HCT116 (cell line): ENCODE data around the gene MCRIP2. TPM values are rescaled to one million over a fixed set of nuclear protein-coding genes. Genes with fewer than 3 reads are reported as not detected.

Experiments used
- ATAC-seq: fragments of 200-7000 bp; cut with Tn5 transposase; 2 replicates; pipeline ENCODE4 v1.9.1; 2020; ENCODE audit warnings: mild to moderate bottlenecking, moderate library complexity
- BruUV-seq: library from RNA; stranded (reverse); fragments of 400-500 nt; replicated peaks from 2 replicates; lab custom pipeline; 2021; lab: Mats Ljungman, UMichigan
- CTCF ChIA-PET: fragments of 300-600 bp; sonication (Branson Sonifier 250); formaldehyde crosslinking; loops from one replicate; lab custom pipeline; 2021; ENCODE audit warnings: antibody characterized with exemption; lab: Charles Lee
- POLR2A ChIA-PET: fragments of 300-600, 350-600 bp; sonication (Branson Sonifier 250); formaldehyde crosslinking; loops from one replicate; lab custom pipeline; 2021; ENCODE audit warnings: antibody characterized with exemption; lab: Charles Lee
- RAD21 ChIA-PET, 2 experiments: fragments of 300-600 bp; sonication (Branson Sonifier 250); formaldehyde crosslinking; loops; one replicate each; lab custom pipeline; 2023; ENCODE audit warnings: low total read pairs in 2 of 2; ENCODE audit not compliant: uncharacterized antibody in 2 of 2, unreplicated experiment in 2 of 2, low non-redundant PET in 1 of 2; lab: Charles Lee
- DNase-seq: peaks from one replicate; pipeline ENCODE4 v3.0.0-alpha.2; 2010; ENCODE audit warnings: low read depth, low spot score
- H2AFZ ChIP-seq: fragments of 200-600 bp; shearing (Covaris generic), sonication (generic); 2 replicates; pipeline ENCODE4 v1.6.1; 2017; ENCODE audit warnings: low read depth, mixed run types, mixed read lengths, antibody characterized with exemption, low read length; ENCODE audit not compliant: poor library complexity, severe bottlenecking
- H3K27ac ChIP-seq: 2 replicates; pipeline ENCODE4 v1.5.1; 2012; ENCODE audit warnings: low read depth, low read length
- H3K27me3 ChIP-seq: fragments of 200-600 bp; sonication (generic); 2 replicates; pipeline ENCODE4 v1.6.1; 2016; ENCODE audit warnings: mixed run types, low read length, mixed read lengths; ENCODE audit not compliant: insufficient read depth
- H3K36me3 ChIP-seq, 2 experiments: fragments of 200-500 bp in 1 of 2; fragments of 200-600 bp in 1 of 2; sonication (Bioruptor generic) in 1 of 2; sonication (generic) in 1 of 2; 2 replicates each; pipeline versions ENCODE4 v1.5.1 to v1.6.1; 2014 to 2016; ENCODE audit warnings: low read length in 2 of 2, inconsistent platforms in 1 of 2, mixed read lengths in 1 of 2, mixed run types in 1 of 2; ENCODE audit not compliant: insufficient read depth in 2 of 2, control insufficient read depth in 1 of 2
- H3K4me1 ChIP-seq, 2 experiments: fragments of 200-600 bp in 1 of 2; sonication (generic) in 1 of 2; 2 replicates each; pipeline versions ENCODE4 v1.5.1 to v1.6.1; 2012 to 2017; ENCODE audit warnings: low read length in 2 of 2, inconsistent platforms in 1 of 2, mild to moderate bottlenecking in 1 of 2, mixed read lengths in 1 of 2, mixed run types in 1 of 2, moderate library complexity in 1 of 2; ENCODE audit not compliant: insufficient read depth in 2 of 2, control insufficient read depth in 1 of 2
- H3K4me2 ChIP-seq: fragments of 200-600 bp; sonication (generic); 2 replicates; pipeline ENCODE4 v1.6.1; 2017; ENCODE audit warnings: mixed run types, low read length, mixed read lengths
- H3K4me3 ChIP-seq, 2 experiments: fragments of 200-600 bp in 1 of 2; sonication (generic) in 1 of 2; replicated peaks in 1 of 2; 2 replicates each; pipeline ENCODE4 v1.5.1; 2011 to 2016; ENCODE audit warnings: low read length in 2 of 2, control low read depth in 1 of 2, low read depth in 1 of 2, mild to moderate bottlenecking in 1 of 2, mixed read lengths in 1 of 2, mixed run types in 1 of 2
- H3K79me2 ChIP-seq: fragments of 200-600 bp; sonication (generic); 2 replicates; pipeline ENCODE4 v1.6.1; 2017; ENCODE audit warnings: mild to moderate bottlenecking, mixed run types, low read length, moderate library complexity, mixed read lengths; ENCODE audit not compliant: insufficient read depth
- H3K9ac ChIP-seq: fragments of 200-600 bp; sonication (generic); 2 replicates; pipeline ENCODE4 v1.6.1; 2016; ENCODE audit warnings: low read length, mixed read lengths
- H3K9me2 ChIP-seq: fragments of 200-600 bp; sonication (generic), shearing (Covaris generic); 2 replicates; pipeline ENCODE4 v1.6.1; 2017; ENCODE audit warnings: mixed run types, mild to moderate bottlenecking, moderate library complexity; ENCODE audit not compliant: insufficient read depth
- H3K9me3 ChIP-seq, 2 experiments: fragments of 200-500 bp in 1 of 2; fragments of 200-600 bp in 1 of 2; sonication (Bioruptor generic) in 1 of 2; sonication (generic) in 1 of 2; 2 replicates each; pipeline ENCODE4 v1.6.1; 2014 to 2017; ENCODE audit warnings: low read length in 2 of 2, mixed read lengths in 2 of 2, inconsistent platforms in 1 of 2, low read depth in 1 of 2, mild to moderate bottlenecking in 1 of 2, mixed run types in 1 of 2, moderate library complexity in 1 of 2; ENCODE audit not compliant: control insufficient read depth in 1 of 2, insufficient read depth in 1 of 2
- H4K20me1 ChIP-seq: fragments of 200-600 bp; sonication (generic), shearing (Covaris generic); 2 replicates; pipeline ENCODE4 v1.6.1; 2017; ENCODE audit warnings: mixed run types, mild to moderate bottlenecking, moderate library complexity; ENCODE audit not compliant: insufficient read depth
- CEBPB ChIP-seq: IDR thresholded peaks from 2 replicates; pipeline ENCODE4 v1.6.1; 2012; ENCODE audit warnings: low read depth
- EGR1 ChIP-seq: IDR thresholded peaks from 2 replicates; pipeline ENCODE4 v1.6.1; 2012; ENCODE audit warnings: low read depth
- ELF1 ChIP-seq: IDR thresholded peaks from 2 replicates; pipeline ENCODE4 v1.6.1; 2012; ENCODE audit warnings: low read depth, borderline replicate concordance
- EZH2 ChIP-seq: fragments of 200-600 bp; sonication (generic); IDR thresholded peaks from 2 replicates; pipeline ENCODE4 v1.6.1; 2017; ENCODE audit warnings: antibody characterized with exemption, mixed run types
- EZH2phosphoT487 ChIP-seq: fragments of 200-600 bp; IDR thresholded peaks from 2 replicates; pipeline ENCODE4 v1.6.1; 2018; ENCODE audit warnings: antibody characterized with exemption, borderline replicate concordance
- FOSL1 ChIP-seq: IDR thresholded peaks from 2 replicates; pipeline ENCODE4 v1.6.1; 2012; ENCODE audit warnings: low read depth
- JUND ChIP-seq: IDR thresholded peaks from 2 replicates; pipeline ENCODE4 v1.6.1; 2012
- MAX ChIP-seq: IDR thresholded peaks from 2 replicates; pipeline ENCODE4 v1.6.1; 2012
- POLR2A ChIP-seq: IDR thresholded peaks from 2 replicates; pipeline ENCODE4 v1.7.0; 2011; ENCODE audit warnings: borderline replicate concordance; ENCODE audit not compliant: insufficient read depth, insufficient read length; ENCODE audit errors: extremely low read depth
- POLR2AphosphoS5 ChIP-seq: IDR thresholded peaks from 2 replicates; pipeline ENCODE4 v1.6.1; 2011; ENCODE audit warnings: mild to moderate bottlenecking, low read depth, low read length, moderate library complexity
- RAD21 ChIP-seq: IDR thresholded peaks from 2 replicates; pipeline ENCODE4 v1.6.1; 2012; ENCODE audit warnings: low read depth, mild to moderate bottlenecking
- REST ChIP-seq: IDR thresholded peaks from 2 replicates; pipeline ENCODE4 v1.6.1; 2012; ENCODE audit warnings: low read depth
- SIN3A ChIP-seq: IDR thresholded peaks from 2 replicates; pipeline ENCODE4 v1.6.1; 2012; ENCODE audit warnings: low read depth
- SP1 ChIP-seq: IDR thresholded peaks from 2 replicates; pipeline ENCODE4 v1.6.1; 2012; ENCODE audit warnings: low read depth
- YY1 ChIP-seq: IDR thresholded peaks from 2 replicates; pipeline ENCODE4 v1.6.1; 2011; ENCODE audit warnings: low read length, low read depth, moderate library complexity, mild to moderate bottlenecking; ENCODE audit not compliant: insufficient replicate concordance; ENCODE audit errors: extremely low read depth
- ZFX ChIP-seq: fragments of 450-650 bp; IDR thresholded peaks from 2 replicates; pipeline ENCODE4 v1.6.1; 2017
- ZNF274 ChIP-seq: fragments of 200-500 bp; sonication (Bioruptor generic); IDR thresholded peaks from 2 replicates; pipeline ENCODE4 v1.6.1; 2014; ENCODE audit warnings: mild to moderate bottlenecking, low read depth, low read length, inconsistent platforms
- intact Hi-C: fragments of 100-400 bp; cut with micrococcal nuclease; formaldehyde crosslinking; loops from 2 replicates; pipeline ENCODE4 v1.10.0; 2022
- total RNA-seq: library from RNA; stranded (reverse); gene quantifications from one replicate; pipeline ENCODE4 v1.2.1, GENCODE V29; 2021; ENCODE audit not compliant: unreplicated experiment
- TF ChIP-seq, protein P1 (sequence below), 3 experiments: fragments of 200-600 bp in 1 of 3; sonication (generic) in 1 of 3; IDR thresholded peaks in 2 of 3; conservative IDR thresholded peaks in 1 of 3; 2 replicates each; pipeline ENCODE4 v1.5.1; 2012 to 2017; ENCODE audit warnings: low read depth in 2 of 3, low read length in 2 of 3, antibody characterized with exemption in 1 of 3, borderline replicate concordance in 1 of 3, control low read depth in 1 of 3, mild to moderate bottlenecking in 1 of 3, mixed read lengths in 1 of 3, mixed run types in 1 of 3, moderate library complexity in 1 of 3; ENCODE audit not compliant: insufficient read depth in 1 of 3
- TF ChIP-seq, protein P2 (sequence below): IDR thresholded peaks from 2 replicates; pipeline ENCODE4 v1.6.1; 2012

The MCRIP2 gene
- total RNA-seq, 1 experiment from 2014 or later: 34.9 TPM

GRCh38 chr16:666572-666971 is 24.9 kb downstream of the MCRIP2 start:
- no peak overlapping the region for H3K4me2 ChIP-seq
- H2AFZ ChIP-seq: no peak overlapping the region
- TF ChIP-seq REST: no peak
- no peak for TF ChIP-seq JUND
- no peak for TF ChIP-seq SIN3A
- TF ChIP-seq YY1: no peak
- TF ChIP-seq EZH2: no peak
- no peak for TF ChIP-seq ZNF274
- TF ChIP-seq POLR2AphosphoS5: no peak
- TF ChIP-seq CEBPB: no peak
- no peak for TF ChIP-seq SP1
- TF ChIP-seq POLR2A: no peak
- TF ChIP-seq EZH2phosphoT487: no peak
- TF ChIP-seq FOSL1: no peak
- TF ChIP-seq MAX: no peak
- no peak for TF ChIP-seq RAD21
- no peak for TF ChIP-seq ELF1
- TF ChIP-seq EGR1: no peak
- TF ChIP-seq ZFX: no peak
- TF ChIP-seq, protein P1, sequence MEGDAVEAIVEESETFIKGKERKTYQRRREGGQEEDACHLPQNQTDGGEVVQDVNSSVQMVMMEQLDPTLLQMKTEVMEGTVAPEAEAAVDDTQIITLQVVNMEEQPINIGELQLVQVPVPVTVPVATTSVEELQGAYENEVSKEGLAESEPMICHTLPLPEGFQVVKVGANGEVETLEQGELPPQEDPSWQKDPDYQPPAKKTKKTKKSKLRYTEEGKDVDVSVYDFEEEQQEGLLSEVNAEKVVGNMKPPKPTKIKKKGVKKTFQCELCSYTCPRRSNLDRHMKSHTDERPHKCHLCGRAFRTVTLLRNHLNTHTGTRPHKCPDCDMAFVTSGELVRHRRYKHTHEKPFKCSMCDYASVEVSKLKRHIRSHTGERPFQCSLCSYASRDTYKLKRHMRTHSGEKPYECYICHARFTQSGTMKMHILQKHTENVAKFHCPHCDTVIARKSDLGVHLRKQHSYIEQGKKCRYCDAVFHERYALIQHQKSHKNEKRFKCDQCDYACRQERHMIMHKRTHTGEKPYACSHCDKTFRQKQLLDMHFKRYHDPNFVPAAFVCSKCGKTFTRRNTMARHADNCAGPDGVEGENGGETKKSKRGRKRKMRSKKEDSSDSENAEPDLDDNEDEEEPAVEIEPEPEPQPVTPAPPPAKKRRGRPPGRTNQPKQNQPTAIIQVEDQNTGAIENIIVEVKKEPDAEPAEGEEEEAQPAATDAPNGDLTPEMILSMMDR (IDR thresholded peaks at IDR 0.05 in 2 of 3, conservative IDR thresholded peaks at IDR 0.05 in 1 of 3; ENCODE audit: borderline replicate concordance in 1 of 3, insufficient read depth in 1 of 3, low read depth in 2 of 3, low read length in 2 of 3): no peak
- TF ChIP-seq, protein P2, sequence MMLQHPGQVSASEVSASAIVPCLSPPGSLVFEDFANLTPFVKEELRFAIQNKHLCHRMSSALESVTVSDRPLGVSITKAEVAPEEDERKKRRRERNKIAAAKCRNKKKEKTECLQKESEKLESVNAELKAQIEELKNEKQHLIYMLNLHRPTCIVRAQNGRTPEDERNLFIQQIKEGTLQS: no peak
- no peak overlapping the region; the same call in 1 of the 2 replicates for H3K27ac ChIP-seq
- no peaks in the 10 kb centered on the region for H4K20me1 ChIP-seq
- ATAC-seq (no peak), DNase-seq (no peak)
- H3K27me3 ChIP-seq: no peaks in the 10 kb centered on the region
- H3K36me3 ChIP-seq: no peaks in the 10 kb centered on the region
- H3K79me2 ChIP-seq: peaks cover 26% of the 10 kb centered on the region
- ChIA-PET POLR2A (no interaction called here), RAD21 (no interaction called here), CTCF (no interaction called here)
- H3K9me3 ChIP-seq: no peaks in the 10 kb centered on the region
- intact Hi-C loops: no loop called here
- no peak overlapping the region for H3K4me3 ChIP-seq
- H3K4me1 ChIP-seq: peaks cover 0 to 10% of the 10 kb centered on the region in 2 experiments; a peak in 1 of 4 replicates
- no TSS peak for BruUV-seq
- no peak overlapping the region for H3K9ac ChIP-seq
- no peaks in the 10 kb centered on the region for H3K9me2 ChIP-seq
